HG03097 (cell line): ENCODE results near the gene CDK11B.
"Not testable (repeated sequence)": the region's sequence is repeated elsewhere in the genome, so short reads cannot be mapped to it uniquely, and the experiment has no call there.

ENCODE experiments used
- ATAC-seq: cut with Tn5 transposase; IDR thresholded peaks from one replicate; pipeline ENCODE4 v1.9.1; 2021; ENCODE audit not compliant: unreplicated experiment, low FRiP score

The CDK11B gene

GRCh38 chr1:1658583-1659549, at the start of gene CDK11B:
Gene CDK11B (minus strand): TSS chr1:1659004. CDS start chr1:1657485, 1,519 bp downstream.
- ATAC-seq: peak; percentile 93

DNA sequence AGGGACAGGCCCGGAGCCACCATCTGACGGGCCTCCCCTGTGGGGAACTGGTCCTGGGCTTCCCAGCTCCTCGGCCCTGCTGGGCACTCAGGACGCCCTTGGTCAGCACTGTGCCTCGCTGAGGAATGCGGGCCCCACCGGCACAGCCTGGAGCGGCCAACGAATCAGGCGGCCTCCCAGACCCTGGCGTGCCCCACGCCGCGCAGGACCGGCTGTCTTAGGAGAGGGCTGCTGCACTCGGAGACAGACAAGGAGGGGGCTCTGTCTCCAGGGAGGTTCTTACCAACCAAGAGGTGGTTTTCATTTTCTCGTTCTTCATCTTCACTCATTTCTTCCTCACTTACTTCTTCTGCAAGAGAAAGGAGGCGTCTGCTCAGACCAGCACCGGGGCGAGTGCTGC, 49.1 kb upstream of the CDK11B start:
- not testable (repeated sequence) for ATAC-seq

DNA sequence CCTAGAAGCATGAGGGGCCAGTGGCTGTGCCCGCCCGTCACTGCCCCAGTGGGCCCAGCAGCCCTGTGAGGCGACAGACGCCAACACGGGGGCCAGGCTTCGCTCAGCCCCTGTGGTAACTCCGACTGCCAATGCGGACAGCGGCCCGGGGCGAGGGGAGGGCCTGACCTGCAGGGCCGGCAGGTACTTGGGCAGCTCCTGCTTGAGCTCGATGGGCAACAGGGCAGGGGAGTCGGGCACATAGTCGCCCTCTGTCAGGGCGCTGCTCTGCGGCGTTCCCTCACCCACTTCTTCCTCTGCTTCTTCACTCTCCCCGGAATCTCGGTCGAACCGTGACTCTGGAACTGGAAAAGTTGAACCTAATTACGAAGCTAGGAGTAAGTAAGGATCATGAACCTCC, 48.4 kb upstream of the CDK11B start:
- not testable (repeated sequence) for ATAC-seq

- not testable (repeated sequence) for ATAC-seq
These were observed 46.8 kb upstream of the CDK11B start for GRCh38 chr1:1705623-1706022.

DNA sequence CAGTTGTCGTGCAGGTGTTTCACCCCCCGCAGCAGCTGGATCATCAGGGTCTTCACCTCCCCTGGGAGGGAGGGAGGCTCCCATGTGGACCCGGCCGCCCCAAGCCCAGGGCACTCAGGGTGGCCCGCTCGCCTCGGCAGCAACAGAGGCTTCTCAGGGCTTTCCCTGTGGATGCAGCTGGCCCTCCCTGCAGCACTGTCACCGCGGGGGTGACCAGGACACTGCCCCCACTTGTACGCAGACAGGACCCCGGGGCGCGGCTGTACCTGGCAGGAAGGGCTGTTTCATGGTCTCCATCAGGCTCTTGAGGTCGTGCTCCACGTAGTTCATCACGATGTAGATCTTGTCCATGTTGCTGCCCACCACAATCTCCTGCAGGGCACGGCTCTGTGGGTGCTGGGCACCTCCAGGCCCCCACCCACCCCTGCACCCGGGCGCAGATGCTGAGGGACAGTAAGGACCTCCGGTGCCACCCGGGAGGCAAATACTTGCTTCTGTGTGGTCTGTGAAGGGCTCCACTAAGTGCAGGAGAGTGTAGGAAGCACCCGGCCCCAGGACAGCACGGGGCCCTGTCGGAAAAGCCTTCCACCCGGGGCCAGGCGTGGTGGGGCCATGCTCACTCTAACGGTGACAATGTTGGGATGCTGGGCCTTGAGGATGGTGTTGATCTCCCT, 45.6 kb upstream of the CDK11B start:
- ATAC-seq: not testable (repeated sequence)

DNA sequence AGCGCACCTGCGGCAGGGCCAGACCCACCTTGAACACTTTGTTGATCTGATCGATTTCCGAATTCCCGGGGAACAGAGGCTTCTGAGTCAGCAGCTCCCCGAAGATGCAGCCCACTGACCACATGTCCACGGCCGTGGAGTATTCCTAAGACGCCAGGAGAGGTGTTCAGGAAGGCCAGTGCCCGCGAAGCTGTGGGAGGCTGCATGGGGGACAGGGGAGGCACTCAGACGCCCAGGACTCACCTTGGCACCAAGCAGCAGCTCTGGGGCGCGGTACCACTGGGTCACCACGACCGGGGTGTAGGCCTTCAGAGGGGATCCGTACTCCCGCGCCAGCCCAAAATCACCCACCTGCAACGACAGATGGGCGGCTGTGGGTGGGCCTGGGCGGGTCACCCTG, 45.0 kb upstream of the CDK11B start:
- ATAC-seq: no peak

DNA sequence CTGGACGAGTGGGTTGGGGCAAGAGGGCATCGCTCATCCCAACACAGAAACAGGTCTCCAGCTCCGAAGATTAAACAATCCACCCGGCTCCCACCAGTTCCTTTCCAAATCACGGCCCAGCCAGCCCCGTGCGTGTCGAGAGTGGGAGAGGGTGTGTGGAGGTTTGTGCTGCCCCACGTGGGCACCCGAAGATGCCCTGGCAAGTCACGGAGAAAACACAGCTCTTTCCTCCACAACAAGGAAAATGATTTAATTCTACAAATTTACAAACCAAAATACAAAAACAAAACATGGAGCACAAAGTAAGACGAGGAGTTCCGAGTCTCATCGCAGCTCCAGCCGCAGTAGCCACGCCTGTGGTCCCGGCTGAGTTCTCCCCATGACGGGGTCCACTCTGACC, 43.7 kb upstream of the CDK11B start:
- not testable (repeated sequence) for ATAC-seq

DNA sequence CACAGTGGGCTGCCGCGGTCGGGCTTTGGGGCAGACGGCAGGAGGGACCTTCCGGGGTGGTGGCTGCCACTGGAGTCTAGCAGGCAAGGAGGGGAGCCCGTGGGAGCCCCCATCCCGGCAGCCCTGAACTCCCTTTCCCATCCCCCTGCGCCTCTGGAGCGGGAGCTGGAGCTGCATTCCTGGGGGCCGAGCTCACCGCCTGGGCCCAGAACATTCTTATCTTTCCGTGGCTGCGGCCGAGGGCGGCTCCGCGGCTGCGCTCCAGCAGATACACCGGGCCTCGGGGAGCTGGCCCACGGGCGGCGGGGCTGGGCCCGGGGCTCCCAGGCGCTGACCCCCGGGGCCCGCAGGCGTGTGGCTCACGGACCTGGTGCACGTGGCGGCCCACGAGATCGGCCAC, 41.8 kb upstream of the CDK11B start:
- ATAC-seq: not testable (repeated sequence)

- not testable (repeated sequence) for ATAC-seq
These were observed 41.3 kb upstream of the CDK11B start for GRCh38 chr1:1700067-1700466.

- ATAC-seq: not testable (repeated sequence)
These were observed 40.3 kb upstream of the CDK11B start for GRCh38 chr1:1699061-1699460.

GRCh38 chr1:1697358-1698183, 38.8 kb upstream of the CDK11B start:
- not testable (repeated sequence) for ATAC-seq

DNA sequence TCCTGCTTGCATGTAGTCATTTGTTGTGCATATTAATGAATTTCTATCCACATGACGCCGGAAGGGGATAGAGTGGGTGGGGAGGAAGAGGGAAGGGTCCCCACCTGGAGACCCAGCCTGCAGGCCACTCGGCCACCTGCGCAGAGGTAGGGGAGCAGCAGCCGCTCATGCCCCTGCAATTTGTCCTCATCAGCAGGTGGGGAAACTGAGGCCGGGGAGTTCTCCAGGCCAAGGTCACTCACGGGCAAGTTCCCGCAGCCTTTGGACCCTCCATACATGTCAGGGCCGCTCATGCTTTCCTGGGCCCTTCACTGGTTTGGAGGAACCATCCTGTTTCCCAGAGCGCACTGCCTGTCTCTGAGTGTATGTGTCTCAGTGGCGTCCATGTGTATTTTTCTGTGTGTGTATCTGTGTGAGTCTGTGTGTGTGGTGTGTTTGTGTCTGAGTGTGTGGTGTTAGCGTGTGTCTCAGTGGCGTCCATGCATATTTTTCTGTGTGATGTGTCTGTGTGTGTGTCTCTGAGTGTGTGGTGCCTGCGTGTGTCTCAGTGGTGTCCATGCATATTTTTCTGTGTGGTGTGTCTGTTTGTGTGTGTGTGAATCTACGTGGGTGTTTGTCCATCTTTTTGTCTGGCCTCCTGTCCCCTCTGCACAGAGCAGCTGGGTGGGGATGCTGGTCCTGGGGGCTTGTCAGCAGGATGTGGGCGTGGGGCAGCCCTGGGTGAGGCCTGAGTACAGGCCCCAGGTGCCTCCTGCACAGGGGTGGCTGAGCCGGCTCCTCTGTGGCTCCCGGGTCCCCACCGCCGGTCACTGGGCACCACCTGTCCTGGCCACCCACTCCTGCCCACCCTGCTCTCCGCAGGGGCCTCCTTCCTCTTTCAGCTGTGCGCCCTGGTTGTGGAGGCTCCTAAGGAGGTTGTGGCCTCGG, 37.9 kb upstream of the CDK11B start:
- not testable (repeated sequence) for ATAC-seq

GRCh38 chr1:1692714-1693647, 34.2 kb upstream of the CDK11B start, which contains the start of gene SLC35E2B:
Gene SLC35E2B (minus strand): TSS chr1:1692795. CDS start chr1:1676699, 16,096 bp downstream.
- peak; percentile 80 for ATAC-seq

DNA sequence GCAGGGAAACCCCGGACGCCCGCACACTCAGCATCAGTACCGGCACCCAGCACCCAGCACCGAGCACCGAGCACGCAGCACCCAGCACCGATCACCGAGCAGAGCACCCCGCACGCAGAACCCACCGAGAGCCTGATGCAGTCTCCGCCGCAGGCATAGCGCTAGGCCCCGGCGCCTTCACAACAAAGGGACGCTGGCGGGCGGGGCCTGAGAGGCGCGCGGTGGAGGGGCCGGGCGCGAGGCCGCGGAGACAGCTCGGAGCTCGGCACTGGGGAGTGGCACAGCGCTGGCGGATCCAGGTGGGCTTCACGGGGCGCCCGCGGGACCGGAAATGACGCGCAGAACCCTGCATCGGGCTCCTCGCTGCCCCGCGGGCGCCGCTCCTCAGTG, 33.5 kb upstream of the CDK11B start:
- ATAC-seq: not testable (repeated sequence)

DNA sequence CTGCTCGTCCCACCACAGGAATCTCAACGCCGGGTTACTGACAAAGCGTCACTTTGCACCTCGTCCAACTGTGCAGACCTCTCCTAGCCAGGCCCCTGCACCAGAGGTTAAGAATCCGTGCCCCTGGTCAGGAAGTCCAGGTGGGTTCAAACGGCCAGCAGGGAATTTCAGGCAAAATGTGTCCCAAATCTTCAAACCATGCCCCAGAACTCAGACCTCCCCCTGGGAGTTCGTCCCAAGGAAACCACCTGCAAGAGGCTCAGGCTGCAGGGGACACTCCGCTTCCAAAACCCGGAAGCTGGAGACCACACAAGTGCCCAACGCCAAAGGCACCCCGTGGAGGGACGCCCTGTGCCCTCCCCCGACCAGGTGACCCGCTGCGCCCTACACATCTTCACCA, 32.6 kb upstream of the CDK11B start:
- ATAC-seq: not testable (repeated sequence)

- not testable (repeated sequence) for ATAC-seq
These were observed 30.7 kb upstream of the CDK11B start for GRCh38 chr1:1689526-1689925.

DNA sequence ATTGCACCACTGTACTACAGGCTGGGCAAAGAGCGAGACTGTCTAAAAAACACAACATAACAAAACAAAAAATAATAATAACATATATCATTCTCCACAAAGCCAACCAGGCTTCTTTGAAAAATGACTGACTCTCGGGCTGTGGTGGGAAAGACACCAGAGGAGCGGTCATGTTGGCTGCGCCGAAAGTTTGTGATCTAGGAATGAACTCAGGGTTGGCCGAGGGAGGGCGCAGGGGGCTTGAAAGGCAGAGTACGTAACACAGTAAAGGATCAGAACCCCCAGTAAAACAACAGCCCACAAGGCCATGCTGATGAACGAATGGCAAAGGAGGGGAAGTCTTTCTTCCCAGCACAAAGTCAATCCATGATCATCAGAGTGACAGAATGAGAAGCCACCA, 29.0 kb upstream of the CDK11B start:
- no peak for ATAC-seq

DNA sequence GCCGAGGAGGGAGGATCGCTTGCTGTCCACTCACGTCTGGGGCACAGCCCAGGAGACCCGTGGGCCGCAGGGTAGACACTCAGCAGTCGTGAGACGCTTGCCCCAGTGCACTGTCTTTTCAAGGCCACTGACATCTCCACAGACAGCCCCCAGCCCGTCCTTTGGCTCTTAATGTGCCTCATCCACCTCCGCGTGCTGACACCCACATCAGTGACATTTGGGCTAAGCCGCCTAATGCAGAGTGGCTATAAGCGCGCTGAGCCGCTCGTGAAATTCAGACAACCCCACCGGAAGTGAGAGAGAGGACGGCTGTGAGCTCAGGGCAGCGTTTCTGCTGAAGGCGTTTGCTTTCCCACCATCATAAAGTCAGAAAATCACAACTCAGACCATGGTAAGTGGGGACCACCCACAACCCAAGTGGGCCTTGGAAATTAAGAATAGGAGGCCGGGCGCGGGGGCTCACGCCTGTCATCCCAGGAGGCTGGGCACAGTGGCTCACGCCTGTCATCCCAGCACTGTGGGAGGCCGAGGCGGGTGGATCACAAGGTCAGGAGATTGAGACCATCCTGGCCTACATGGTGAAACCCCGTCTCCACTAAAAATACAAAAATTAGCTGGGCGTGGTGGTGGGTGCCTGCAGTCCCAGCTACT, 25.4 kb upstream of the CDK11B start:
- ATAC-seq: no peak
